ENCODE measurements around the gene C5orf15. TPM values are rescaled to one million over a fixed set of nuclear protein-coding genes. Genes with fewer than 3 reads are reported as not detected.

C5orf15 gene
- total and polyA plus RNA-seq, 9 of the 15 experiments (the other 6 are each of a cell fraction or from before 2014, with no cell fraction given): 23.3 to 50.7 (median 35.5) TPM

DNA sequence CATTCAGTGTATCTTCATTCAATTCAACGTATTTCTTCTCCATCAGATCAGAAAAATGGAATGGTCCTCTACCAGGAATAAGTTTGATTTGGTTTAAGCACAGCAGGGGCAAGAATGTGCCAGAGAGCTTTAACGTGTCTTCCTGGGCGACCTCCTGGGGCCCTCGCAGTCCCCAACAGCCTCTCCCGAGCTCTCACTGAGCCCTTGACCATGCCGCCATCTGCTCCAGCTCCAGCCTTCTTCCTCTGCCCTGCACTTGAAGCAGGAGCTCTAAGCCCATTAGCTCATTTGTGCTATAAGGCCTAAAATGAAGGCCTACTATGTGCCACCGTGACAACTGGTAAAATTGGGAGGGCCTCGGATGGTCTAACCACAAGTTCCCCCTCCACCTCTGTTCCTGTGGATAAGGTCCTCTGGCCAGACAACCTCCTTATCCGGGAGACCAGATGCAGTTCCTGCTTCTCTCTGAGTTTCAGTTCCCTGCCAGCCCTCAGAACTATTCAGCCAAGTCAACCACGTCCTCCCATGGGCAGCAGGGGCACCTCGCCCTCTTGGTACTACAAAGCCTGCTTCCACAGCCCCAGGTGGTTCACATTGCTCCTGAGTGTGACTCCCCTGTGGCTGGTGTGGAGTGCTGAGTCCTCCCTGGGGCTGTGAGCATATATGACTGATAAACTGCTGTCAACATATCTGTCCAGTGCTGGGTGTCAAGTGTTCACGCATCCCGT lies 35.8 kb downstream of the C5orf15 start (continued):
- TF ChIP-seq, protein P1, sequence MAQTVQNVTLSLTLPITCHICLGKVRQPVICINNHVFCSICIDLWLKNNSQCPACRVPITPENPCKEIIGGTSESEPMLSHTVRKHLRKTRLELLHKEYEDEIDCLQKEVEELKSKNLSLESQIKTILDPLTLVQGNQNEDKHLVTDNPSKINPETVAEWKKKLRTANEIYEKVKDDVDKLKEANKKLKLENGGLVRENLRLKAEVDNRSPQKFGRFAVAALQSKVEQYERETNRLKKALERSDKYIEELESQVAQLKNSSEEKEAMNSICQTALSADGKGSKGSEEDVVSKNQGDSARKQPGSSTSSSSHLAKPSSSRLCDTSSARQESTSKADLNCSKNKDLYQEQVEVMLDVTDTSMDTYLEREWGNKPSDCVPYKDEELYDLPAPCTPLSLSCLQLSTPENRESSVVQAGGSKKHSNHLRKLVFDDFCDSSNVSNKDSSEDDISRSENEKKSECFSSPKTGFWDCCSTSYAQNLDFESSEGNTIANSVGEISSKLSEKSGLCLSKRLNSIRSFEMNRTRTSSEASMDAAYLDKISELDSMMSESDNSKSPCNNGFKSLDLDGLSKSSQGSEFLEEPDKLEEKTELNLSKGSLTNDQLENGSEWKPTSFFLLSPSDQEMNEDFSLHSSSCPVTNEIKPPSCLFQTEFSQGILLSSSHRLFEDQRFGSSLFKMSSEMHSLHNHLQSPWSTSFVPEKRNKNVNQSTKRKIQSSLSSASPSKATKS (CRISPR knock-in tag; IDR thresholded peaks at IDR 0.05): no peak
- TF ChIP-seq TSC22D4 (tag; IDR thresholded peaks at IDR 0.05) (no peak), HSF4 (CRISPR knock-in tag; IDR thresholded peaks at IDR 0.05; ENCODE audit: borderline replicate concordance) (peak; percentile 65; the same call in 1 of the 2 replicates), ZBTB8A (IDR thresholded peaks at IDR 0.05; ENCODE audit: partially characterized antibody) (no peak), SLC30A9 (CRISPR knock-in tag; IDR thresholded peaks at IDR 0.05) (no peak), MECOM (CRISPR knock-in tag; IDR thresholded peaks at IDR 0.05) (peak; percentile 84), PHF8 (IDR thresholded peaks at IDR 0.05; ENCODE audit: borderline replicate concordance, low read length) (peak; percentile 22; the same call in 1 of the 2 replicates), PML (IDR thresholded peaks at IDR 0.05; ENCODE audit: low read length) (peak; percentile 96), TAF7 (tag; IDR thresholded peaks at IDR 0.05) (no peak)
- TF ChIP-seq, protein P2, sequence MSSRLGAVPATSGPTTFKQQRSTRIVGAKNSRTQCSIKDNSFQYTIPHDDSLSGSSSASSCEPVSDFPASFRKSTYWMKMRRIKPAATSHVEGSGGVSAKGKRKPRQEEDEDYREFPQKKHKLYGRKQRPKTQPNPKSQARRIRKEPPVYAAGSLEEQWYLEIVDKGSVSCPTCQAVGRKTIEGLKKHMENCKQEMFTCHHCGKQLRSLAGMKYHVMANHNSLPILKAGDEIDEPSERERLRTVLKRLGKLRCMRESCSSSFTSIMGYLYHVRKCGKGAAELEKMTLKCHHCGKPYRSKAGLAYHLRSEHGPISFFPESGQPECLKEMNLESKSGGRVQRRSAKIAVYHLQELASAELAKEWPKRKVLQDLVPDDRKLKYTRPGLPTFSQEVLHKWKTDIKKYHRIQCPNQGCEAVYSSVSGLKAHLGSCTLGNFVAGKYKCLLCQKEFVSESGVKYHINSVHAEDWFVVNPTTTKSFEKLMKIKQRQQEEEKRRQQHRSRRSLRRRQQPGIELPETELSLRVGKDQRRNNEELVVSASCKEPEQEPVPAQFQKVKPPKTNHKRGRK (tag; IDR thresholded peaks at IDR 0.05): no peak
- TF ChIP-seq, protein P3, sequence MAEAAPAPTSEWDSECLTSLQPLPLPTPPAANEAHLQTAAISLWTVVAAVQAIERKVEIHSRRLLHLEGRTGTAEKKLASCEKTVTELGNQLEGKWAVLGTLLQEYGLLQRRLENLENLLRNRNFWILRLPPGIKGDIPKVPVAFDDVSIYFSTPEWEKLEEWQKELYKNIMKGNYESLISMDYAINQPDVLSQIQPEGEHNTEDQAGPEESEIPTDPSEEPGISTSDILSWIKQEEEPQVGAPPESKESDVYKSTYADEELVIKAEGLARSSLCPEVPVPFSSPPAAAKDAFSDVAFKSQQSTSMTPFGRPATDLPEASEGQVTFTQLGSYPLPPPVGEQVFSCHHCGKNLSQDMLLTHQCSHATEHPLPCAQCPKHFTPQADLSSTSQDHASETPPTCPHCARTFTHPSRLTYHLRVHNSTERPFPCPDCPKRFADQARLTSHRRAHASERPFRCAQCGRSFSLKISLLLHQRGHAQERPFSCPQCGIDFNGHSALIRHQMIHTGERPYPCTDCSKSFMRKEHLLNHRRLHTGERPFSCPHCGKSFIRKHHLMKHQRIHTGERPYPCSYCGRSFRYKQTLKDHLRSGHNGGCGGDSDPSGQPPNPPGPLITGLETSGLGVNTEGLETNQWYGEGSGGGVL (CRISPR knock-in tag; IDR thresholded peaks at IDR 0.05): no peak
- TF ChIP-seq, protein P4, sequence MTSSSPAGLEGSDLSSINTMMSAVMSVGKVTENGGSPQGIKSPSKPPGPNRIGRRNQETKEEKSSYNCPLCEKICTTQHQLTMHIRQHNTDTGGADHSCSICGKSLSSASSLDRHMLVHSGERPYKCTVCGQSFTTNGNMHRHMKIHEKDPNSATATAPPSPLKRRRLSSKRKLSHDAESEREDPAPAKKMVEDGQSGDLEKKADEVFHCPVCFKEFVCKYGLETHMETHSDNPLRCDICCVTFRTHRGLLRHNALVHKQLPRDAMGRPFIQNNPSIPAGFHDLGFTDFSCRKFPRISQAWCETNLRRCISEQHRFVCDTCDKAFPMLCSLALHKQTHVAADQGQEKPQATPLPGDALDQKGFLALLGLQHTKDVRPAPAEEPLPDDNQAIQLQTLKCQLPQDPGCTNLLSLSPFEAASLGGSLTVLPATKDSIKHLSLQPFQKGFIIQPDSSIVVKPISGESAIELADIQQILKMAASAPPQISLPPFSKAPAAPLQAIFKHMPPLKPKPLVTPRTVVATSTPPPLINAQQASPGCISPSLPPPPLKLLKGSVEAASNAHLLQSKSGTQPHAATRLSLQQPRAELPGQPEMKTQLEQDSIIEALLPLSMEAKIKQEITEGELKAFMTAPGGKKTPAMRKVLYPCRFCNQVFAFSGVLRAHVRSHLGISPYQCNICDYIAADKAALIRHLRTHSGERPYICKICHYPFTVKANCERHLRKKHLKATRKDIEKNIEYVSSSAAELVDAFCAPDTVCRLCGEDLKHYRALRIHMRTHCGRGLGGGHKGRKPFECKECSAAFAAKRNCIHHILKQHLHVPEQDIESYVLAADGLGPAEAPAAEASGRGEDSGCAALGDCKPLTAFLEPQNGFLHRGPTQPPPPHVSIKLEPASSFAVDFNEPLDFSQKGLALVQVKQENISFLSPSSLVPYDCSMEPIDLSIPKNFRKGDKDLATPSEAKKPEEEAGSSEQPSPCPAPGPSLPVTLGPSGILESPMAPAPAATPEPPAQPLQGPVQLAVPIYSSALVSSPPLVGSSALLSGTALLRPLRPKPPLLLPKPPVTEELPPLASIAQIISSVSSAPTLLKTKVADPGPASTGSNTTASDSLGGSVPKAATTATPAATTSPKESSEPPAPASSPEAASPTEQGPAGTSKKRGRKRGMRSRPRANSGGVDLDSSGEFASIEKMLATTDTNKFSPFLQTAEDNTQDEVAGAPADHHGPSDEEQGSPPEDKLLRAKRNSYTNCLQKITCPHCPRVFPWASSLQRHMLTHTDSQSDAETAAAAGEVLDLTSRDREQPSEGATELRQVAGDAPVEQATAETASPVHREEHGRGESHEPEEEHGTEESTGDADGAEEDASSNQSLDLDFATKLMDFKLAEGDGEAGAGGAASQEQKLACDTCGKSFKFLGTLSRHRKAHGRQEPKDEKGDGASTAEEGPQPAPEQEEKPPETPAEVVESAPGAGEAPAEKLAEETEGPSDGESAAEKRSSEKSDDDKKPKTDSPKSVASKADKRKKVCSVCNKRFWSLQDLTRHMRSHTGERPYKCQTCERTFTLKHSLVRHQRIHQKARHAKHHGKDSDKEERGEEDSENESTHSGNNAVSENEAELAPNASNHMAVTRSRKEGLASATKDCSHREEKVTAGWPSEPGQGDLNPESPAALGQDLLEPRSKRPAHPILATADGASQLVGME (CRISPR knock-in tag; IDR thresholded peaks at IDR 0.05): no peak
- TF ChIP-seq, protein P5, sequence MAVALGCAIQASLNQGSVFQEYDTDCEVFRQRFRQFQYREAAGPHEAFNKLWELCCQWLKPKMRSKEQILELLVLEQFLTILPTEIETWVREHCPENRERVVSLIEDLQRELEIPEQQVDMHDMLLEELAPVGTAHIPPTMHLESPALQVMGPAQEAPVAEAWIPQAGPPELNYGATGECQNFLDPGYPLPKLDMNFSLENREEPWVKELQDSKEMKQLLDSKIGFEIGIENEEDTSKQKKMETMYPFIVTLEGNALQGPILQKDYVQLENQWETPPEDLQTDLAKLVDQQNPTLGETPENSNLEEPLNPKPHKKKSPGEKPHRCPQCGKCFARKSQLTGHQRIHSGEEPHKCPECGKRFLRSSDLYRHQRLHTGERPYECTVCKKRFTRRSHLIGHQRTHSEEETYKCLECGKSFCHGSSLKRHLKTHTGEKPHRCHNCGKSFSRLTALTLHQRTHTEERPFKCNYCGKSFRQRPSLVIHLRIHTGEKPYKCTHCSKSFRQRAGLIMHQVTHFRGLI (CRISPR knock-in tag; IDR thresholded peaks at IDR 0.05): no peak

Measured in K562 (cell line).